Measurements from ENCODE around the gene PFKFB1.

Gene PFKFB1

GRCh38 chrX:54920610-54921426, 73.2 kb downstream of the PFKFB1 start, which contains the start of gene TRO:
TRO (plus strand) TSS chrX:54920824; CDS start chrX:54922247, 1,423 bp downstream.
- no peak for DNase-seq

- DNase-seq: no peak
Observed at GRCh38 chrX:54909941-54910340, 84.0 kb downstream of the PFKFB1 start.

- DNase-seq: no peak
Observed at GRCh38 chrX:54894159-54894558, 99.8 kb downstream of the PFKFB1 start.

- no peak for DNase-seq
Observed at GRCh38 chrX:54891573-54891972, 102.4 kb downstream of the PFKFB1 start.

- DNase-seq: no peak
Observed at GRCh38 chrX:54885740-54886139, 108.2 kb downstream of the PFKFB1 start.
